ENCODE results near the gene BCL11B.

Gene BCL11B

GRCh38 chr14:99210333-99210732, 61.7 kb downstream of the BCL11B start:
- CTCF ChIA-PET: no interaction called here
- POLR2A ChIA-PET: interaction anchor here (0.5 kb wide), 1 partner anchor 404 kb away, joined by 3 read pairs; no protein-coding TSS in a partner anchor
- no peak for TF ChIP-seq TARDBP (IDR thresholded peaks at IDR 0.05)
- TF ChIP-seq, protein P1, sequence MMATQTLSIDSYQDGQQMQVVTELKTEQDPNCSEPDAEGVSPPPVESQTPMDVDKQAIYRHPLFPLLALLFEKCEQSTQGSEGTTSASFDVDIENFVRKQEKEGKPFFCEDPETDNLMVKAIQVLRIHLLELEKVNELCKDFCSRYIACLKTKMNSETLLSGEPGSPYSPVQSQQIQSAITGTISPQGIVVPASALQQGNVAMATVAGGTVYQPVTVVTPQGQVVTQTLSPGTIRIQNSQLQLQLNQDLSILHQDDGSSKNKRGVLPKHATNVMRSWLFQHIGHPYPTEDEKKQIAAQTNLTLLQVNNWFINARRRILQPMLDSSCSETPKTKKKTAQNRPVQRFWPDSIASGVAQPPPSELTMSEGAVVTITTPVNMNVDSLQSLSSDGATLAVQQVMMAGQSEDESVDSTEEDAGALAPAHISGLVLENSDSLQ (IDR thresholded peaks at IDR 0.05): no peak
- TF ChIP-seq ELF4 (IDR thresholded peaks at IDR 0.05): no peak
- TF ChIP-seq CTBP1 (IDR thresholded peaks at IDR 0.05; ENCODE audit: borderline replicate concordance): no peak
- no peak for TF ChIP-seq NFRKB (IDR thresholded peaks at IDR 0.05)
- no peak for TF ChIP-seq SP1 (IDR thresholded peaks at IDR 0.05)
- no peak for TF ChIP-seq FOXM1 (IDR thresholded peaks at IDR 0.05; ENCODE audit: borderline replicate concordance)
- TF ChIP-seq HDGF (IDR thresholded peaks at IDR 0.05; ENCODE audit: borderline replicate concordance): no peak
- no peak for TF ChIP-seq FOXK2 (IDR thresholded peaks at IDR 0.05)
- no peak for TF ChIP-seq ZNF384 (IDR thresholded peaks at IDR 0.05)
- no peak for TF ChIP-seq SUZ12 (IDR thresholded peaks at IDR 0.05)
- no peak for TF ChIP-seq BHLHE40 (IDR thresholded peaks at IDR 0.05; ENCODE audit: borderline replicate concordance)
- DNase-seq (ENCODE audit: extremely low spot score): no peak

DNA sequence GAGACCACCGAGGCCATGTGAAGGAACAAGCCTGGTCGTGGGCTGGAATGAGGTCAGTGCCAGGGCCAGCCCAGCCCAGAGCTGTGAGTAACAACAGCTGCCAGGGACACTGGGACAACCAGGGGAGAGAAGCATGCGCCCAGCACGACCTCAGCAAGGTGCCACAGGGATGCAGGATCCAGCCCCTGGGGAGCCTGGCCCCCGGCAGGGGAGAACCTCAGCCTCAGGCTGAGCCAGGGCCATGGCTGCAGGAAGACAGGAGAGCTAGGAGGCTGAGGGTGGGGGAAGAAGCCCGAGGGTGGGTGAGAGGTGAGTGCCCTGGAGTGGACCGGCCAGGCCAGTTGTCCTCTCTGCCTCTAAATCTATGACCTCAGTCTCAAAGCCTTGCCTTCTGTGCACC, 62.6 kb downstream of the BCL11B start:
- no peak for DNase-seq (ENCODE audit: extremely low spot score)
- ChIA-PET POLR2A (no interaction called here), CTCF (no interaction called here)
- TF ChIP-seq SP1 (IDR thresholded peaks at IDR 0.05) (no peak), TARDBP (IDR thresholded peaks at IDR 0.05) (no peak), NFRKB (IDR thresholded peaks at IDR 0.05) (no peak), FOXA1 (IDR thresholded peaks at IDR 0.05) (no peak), HDGF (IDR thresholded peaks at IDR 0.05; ENCODE audit: borderline replicate concordance) (no peak), FOXK2 (IDR thresholded peaks at IDR 0.05) (no peak), LEF1 (IDR thresholded peaks at IDR 0.05; ENCODE audit: borderline replicate concordance) (no peak), SUZ12 (IDR thresholded peaks at IDR 0.05) (no peak), ARNT (IDR thresholded peaks at IDR 0.05) (no peak), ELF4 (IDR thresholded peaks at IDR 0.05) (no peak), FOXM1 (IDR thresholded peaks at IDR 0.05; ENCODE audit: borderline replicate concordance) (no peak), L3MBTL2 (conservative IDR thresholded peaks at IDR 0.05) (no peak), CTBP1 (IDR thresholded peaks at IDR 0.05; ENCODE audit: borderline replicate concordance) (no peak), BHLHE40 (IDR thresholded peaks at IDR 0.05; ENCODE audit: borderline replicate concordance) (no peak), ZNF384 (IDR thresholded peaks at IDR 0.05) (no peak)
- TF ChIP-seq, protein P1 (IDR thresholded peaks at IDR 0.05): no peak

DNA sequence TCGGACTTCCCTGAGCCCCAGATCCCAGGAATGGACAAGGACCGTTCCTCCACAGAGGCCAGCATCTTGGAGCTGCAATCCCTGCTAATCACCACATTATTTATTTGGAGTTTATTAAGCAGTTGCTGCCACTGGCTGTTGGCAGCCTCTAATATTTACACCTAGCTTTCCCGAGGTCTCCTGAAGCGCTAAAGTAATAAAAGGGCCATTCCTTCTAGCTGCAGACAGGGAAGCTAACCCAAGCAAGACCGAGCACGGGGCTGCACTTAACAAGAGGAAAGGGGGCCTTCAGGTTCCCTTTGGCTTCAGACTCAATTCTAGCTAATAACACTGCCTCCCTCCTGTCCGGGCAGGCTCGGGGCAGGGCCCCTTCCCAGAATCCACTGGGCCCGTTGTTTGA, 63.7 kb downstream of the BCL11B start:
- CTCF ChIA-PET: no interaction called here
- POLR2A ChIA-PET: interaction anchor here (1.1 kb wide), 1 partner anchor 33 kb away, joined by 3 read pairs; no protein-coding TSS in a partner anchor
- TF ChIP-seq TARDBP (IDR thresholded peaks at IDR 0.05) (no peak), L3MBTL2 (conservative IDR thresholded peaks at IDR 0.05) (no peak), HDGF (IDR thresholded peaks at IDR 0.05; ENCODE audit: borderline replicate concordance) (no peak), FOXA1 (IDR thresholded peaks at IDR 0.05) (no peak), CTBP1 (IDR thresholded peaks at IDR 0.05; ENCODE audit: borderline replicate concordance) (no peak), FOXK2 (IDR thresholded peaks at IDR 0.05) (no peak), SUZ12 (IDR thresholded peaks at IDR 0.05) (no peak), FOXM1 (IDR thresholded peaks at IDR 0.05; ENCODE audit: borderline replicate concordance) (no peak), LEF1 (IDR thresholded peaks at IDR 0.05; ENCODE audit: borderline replicate concordance) (no peak), ZNF384 (IDR thresholded peaks at IDR 0.05) (no peak), ELF4 (IDR thresholded peaks at IDR 0.05) (no peak)
- no peak for DNase-seq (ENCODE audit: extremely low spot score)

GRCh38 chr14:99207456-99207855, 64.5 kb downstream of the BCL11B start:
- POLR2A ChIA-PET: interaction anchor here (1.1 kb wide), 1 partner anchor 34 kb away, joined by 3 read pairs; no protein-coding TSS in a partner anchor

DNA sequence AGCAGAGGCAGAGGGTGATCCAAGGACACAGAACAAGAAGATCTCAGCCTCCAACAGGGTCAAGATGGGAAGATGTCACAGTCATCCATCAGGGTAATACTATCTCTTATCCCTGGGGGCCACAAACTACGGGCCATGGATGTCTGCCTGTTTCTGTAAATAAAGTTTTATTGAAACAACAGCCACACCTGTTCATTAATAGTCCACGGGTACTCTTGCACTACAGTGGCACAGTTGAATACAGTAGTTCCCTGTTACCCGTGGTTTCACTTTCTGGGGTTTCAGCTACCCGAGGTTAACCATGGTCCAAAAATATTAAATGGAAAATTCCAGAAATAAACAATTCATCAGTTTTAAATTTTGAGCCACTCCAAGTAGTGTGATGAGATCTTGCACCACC, 65.9 kb downstream of the BCL11B start:
- ChIA-PET POLR2A (no interaction called here), CTCF (no interaction called here)
- DNase-seq (ENCODE audit: extremely low spot score): no peak
- TF ChIP-seq TARDBP (IDR thresholded peaks at IDR 0.05) (no peak), FOXK2 (IDR thresholded peaks at IDR 0.05) (no peak), NFRKB (IDR thresholded peaks at IDR 0.05) (no peak), BHLHE40 (IDR thresholded peaks at IDR 0.05; ENCODE audit: borderline replicate concordance) (no peak), HDGF (IDR thresholded peaks at IDR 0.05; ENCODE audit: borderline replicate concordance) (no peak), SP1 (IDR thresholded peaks at IDR 0.05) (no peak), SUZ12 (IDR thresholded peaks at IDR 0.05) (no peak), FOXA1 (IDR thresholded peaks at IDR 0.05) (no peak), ELF4 (IDR thresholded peaks at IDR 0.05) (no peak), LEF1 (IDR thresholded peaks at IDR 0.05; ENCODE audit: borderline replicate concordance) (no peak), CTBP1 (IDR thresholded peaks at IDR 0.05; ENCODE audit: borderline replicate concordance) (no peak), L3MBTL2 (conservative IDR thresholded peaks at IDR 0.05) (no peak), ZNF384 (IDR thresholded peaks at IDR 0.05) (no peak)
- TF ChIP-seq, protein P1 (IDR thresholded peaks at IDR 0.05): no peak

More at GRCh38 chr14:99207456-99207855, 64.5 kb downstream of the BCL11B start:
- no peak for DNase-seq (ENCODE audit: extremely low spot score)
- no peak for TF ChIP-seq ARNT (IDR thresholded peaks at IDR 0.05)
- no peak for TF ChIP-seq HDGF (IDR thresholded peaks at IDR 0.05; ENCODE audit: borderline replicate concordance)
- TF ChIP-seq TARDBP (IDR thresholded peaks at IDR 0.05): no peak
- no peak for TF ChIP-seq L3MBTL2 (conservative IDR thresholded peaks at IDR 0.05)
- no peak for TF ChIP-seq ZNF384 (IDR thresholded peaks at IDR 0.05)
- no peak for TF ChIP-seq SP1 (IDR thresholded peaks at IDR 0.05)
- no peak for TF ChIP-seq ELF4 (IDR thresholded peaks at IDR 0.05)
- TF ChIP-seq, protein P1 (IDR thresholded peaks at IDR 0.05): no peak
- TF ChIP-seq FOXK2 (IDR thresholded peaks at IDR 0.05): no peak
- TF ChIP-seq NFRKB (IDR thresholded peaks at IDR 0.05): no peak
- CTCF ChIA-PET: interaction anchor here (1.0 kb wide), 1 partner anchor 59 kb away, joined by 3 read pairs; no protein-coding TSS in a partner anchor

Measured in HEK293T (cell line).